ENCODE results near the gene MGAT5B.

DNA sequence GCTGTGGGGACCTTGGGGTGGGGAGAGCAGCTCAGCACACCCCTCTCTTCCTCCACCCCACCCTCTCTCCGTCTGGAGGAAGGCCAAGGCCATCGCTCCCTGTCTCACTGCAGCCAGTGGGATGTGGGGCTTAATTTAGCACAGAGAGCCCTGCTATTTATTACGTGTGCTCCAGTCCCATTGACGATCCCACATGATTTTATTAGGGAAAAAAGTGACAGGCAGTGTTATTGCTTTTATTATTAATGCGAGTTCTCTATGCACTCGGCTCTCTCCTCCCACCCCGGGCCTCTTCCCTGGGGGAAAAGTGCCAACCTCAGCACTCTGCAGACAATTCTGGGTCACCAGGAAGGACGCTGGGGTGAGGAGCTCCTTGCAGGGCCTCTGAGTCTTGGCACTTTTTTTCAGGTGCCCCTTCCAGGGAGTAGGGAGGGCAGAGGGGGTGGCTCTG lies 57.3 kb downstream of the MGAT5B start:
- TF ChIP-seq, protein P1, sequence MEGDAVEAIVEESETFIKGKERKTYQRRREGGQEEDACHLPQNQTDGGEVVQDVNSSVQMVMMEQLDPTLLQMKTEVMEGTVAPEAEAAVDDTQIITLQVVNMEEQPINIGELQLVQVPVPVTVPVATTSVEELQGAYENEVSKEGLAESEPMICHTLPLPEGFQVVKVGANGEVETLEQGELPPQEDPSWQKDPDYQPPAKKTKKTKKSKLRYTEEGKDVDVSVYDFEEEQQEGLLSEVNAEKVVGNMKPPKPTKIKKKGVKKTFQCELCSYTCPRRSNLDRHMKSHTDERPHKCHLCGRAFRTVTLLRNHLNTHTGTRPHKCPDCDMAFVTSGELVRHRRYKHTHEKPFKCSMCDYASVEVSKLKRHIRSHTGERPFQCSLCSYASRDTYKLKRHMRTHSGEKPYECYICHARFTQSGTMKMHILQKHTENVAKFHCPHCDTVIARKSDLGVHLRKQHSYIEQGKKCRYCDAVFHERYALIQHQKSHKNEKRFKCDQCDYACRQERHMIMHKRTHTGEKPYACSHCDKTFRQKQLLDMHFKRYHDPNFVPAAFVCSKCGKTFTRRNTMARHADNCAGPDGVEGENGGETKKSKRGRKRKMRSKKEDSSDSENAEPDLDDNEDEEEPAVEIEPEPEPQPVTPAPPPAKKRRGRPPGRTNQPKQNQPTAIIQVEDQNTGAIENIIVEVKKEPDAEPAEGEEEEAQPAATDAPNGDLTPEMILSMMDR (IDR thresholded peaks at IDR 0.05) = no peak
- TF ChIP-seq POLR2A (IDR thresholded peaks at IDR 0.05) (no peak), EP300 (IDR thresholded peaks at IDR 0.05) (no peak)

Measured in sigmoid colon (tissue), 4 donors.